ENCODE results near the gene SEMA3E.

DNA sequence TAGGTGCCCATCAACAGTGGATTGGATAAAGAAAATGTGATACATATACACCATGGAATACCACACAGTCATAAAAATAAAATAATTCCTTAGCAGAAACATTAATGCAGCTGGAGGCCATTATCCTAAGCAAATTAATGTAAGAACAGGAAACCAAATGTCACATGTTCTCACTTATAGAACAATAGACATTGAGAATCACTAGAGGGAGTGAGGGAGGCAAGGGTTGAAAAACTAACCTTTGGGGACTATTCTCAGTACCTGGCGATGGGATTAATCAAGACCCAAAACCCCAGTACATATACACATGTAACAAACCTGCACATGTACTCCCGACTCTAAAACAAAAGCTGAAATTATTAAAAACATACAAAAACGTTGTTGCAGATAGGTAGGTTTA, 222.6 kb downstream of the SEMA3E start:
- TF ChIP-seq EZH2 (IDR thresholded peaks at IDR 0.05; ENCODE audit: insufficient read depth, poor library complexity, severe bottlenecking) (no peak), EZH2phosphoT487 (IDR thresholded peaks at IDR 0.05; ENCODE audit: insufficient read depth, low read depth) (no peak)
